ENCODE data around the gene IQCM. TPM values are rescaled to one million over a fixed set of nuclear protein-coding genes. Genes with fewer than 3 reads are reported as not detected.
"Not testable (repeated sequence)": the region's sequence is repeated elsewhere in the genome, so short reads cannot be mapped to it uniquely, and the experiment has no call there.

IQCM gene
- polyA plus RNA-seq, 3 donors: not detected

DNA sequence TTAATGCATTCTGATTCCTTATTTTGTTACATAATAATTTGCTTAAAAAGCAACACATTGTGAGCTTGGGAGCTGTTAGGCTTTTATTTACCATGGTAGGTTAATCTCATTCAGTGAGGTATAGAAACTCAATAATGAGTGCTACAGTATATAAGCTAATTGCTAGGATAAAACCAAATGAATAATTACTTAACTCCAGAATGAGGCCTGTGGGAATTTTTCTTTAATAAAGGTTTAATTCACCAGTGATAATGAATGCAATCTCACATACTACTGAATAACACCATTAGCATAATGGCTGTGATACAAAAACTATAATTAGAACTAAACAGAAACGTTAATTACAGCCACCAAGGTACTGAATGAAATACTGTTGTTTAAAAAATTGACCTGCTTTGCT is 326.3 kb downstream of the IQCM start:
- Histone ChIP-seq H4K20me1 (ENCODE audit: insufficient read depth, low read length) (no peaks in the 10 kb centered on the region), H3K27me3 (ENCODE audit: control insufficient read depth in 2 of 2, insufficient read depth in 2 of 2, low read length in 2 of 2) (no peaks in the 10 kb centered on the region), H3K36me3 (replicated peaks in 1 of 2; ENCODE audit: control insufficient read depth in 1 of 2, insufficient read depth in 2 of 2, low read length in 2 of 2) (no peaks in the 10 kb centered on the region), H3K27ac (ENCODE audit: low read depth in 1 of 2, low read length in 2 of 2) (no peak overlapping the region), H3K4me2 (replicated peaks; ENCODE audit: extremely low read depth, low read length, poor library complexity, severe bottlenecking) (no peak overlapping the region), H3K9ac (ENCODE audit: insufficient read depth, low read length, poor library complexity, severe bottlenecking) (no peak overlapping the region), H3K79me2 (ENCODE audit: insufficient read depth, low read length) (no peaks in the 10 kb centered on the region), H3K4me1 (ENCODE audit: control insufficient read depth in 1 of 2, insufficient read depth in 2 of 2, low read length in 2 of 2) (no peaks in the 10 kb centered on the region), H3K4me3 (replicated peaks in 1 of 3; ENCODE audit: low read depth in 2 of 3, low read length in 3 of 3) (no peak overlapping the region), H3K9me3 (replicated peaks in 1 of 2; ENCODE audit: control insufficient read depth in 1 of 2, insufficient read depth in 1 of 2, low read length in 2 of 2) (peaks cover 13% of the 10 kb centered on the region in 2 donors), H2AFZ (ENCODE audit: insufficient read depth, low read depth, low read length, poor library complexity, severe bottlenecking) (no peak overlapping the region)
- Mint-ChIP-seq H3K4me3 (no peak overlapping the region), H3K9me3 (peaks cover 0 to 8% (median 4%) of the 10 kb centered on the region in 7 donors), H3K27me3 (ENCODE audit: low read depth in 3 of 3) (peaks cover 0 to 2% (median 0%) of the 10 kb centered on the region in 3 donors), H3K4me1 (no peaks in the 10 kb centered on the region), H3K27ac (no peak overlapping the region), H3K36me3 (no peaks in the 10 kb centered on the region)
- no peak for DNase-seq
- WGBS (ENCODE audit: insufficient coverage): no CpG with 5 or more reads among the region's 1 CpG
- intact Hi-C loops (cut with micrococcal nuclease): no loop called here
- TF ChIP-seq, protein P1, sequence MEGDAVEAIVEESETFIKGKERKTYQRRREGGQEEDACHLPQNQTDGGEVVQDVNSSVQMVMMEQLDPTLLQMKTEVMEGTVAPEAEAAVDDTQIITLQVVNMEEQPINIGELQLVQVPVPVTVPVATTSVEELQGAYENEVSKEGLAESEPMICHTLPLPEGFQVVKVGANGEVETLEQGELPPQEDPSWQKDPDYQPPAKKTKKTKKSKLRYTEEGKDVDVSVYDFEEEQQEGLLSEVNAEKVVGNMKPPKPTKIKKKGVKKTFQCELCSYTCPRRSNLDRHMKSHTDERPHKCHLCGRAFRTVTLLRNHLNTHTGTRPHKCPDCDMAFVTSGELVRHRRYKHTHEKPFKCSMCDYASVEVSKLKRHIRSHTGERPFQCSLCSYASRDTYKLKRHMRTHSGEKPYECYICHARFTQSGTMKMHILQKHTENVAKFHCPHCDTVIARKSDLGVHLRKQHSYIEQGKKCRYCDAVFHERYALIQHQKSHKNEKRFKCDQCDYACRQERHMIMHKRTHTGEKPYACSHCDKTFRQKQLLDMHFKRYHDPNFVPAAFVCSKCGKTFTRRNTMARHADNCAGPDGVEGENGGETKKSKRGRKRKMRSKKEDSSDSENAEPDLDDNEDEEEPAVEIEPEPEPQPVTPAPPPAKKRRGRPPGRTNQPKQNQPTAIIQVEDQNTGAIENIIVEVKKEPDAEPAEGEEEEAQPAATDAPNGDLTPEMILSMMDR (IDR thresholded peaks at IDR 0.05): no peak

DNA sequence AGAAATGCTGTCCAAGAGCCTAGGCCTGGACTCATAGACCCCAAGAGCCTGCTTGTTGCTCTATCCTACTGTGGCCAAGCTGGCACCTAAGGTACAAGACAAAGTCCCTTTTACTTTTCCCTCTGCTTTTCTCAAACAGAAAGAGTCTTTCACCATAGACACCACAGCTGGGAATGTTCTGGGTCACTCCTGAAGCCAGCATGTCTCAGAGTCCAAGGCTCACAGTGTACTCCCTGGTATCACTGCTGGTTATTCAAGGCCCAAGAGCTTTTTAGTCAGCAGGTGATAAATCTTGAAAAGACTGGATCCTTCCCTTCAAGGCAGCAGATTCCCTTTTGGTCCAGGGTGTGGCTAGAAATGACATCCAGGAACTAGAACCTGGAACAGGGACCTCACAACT is 328.8 kb downstream of the IQCM start:
- no peak overlapping the region for H3K9ac ChIP-seq (ENCODE audit: insufficient read depth, low read length, poor library complexity, severe bottlenecking)
- H3K9me3 Mint-ChIP-seq: peaks cover 0 to 10% (median 4%) of the 10 kb centered on the region in 7 donors
- no peak for DNase-seq
- peaks cover 13% of the 10 kb centered on the region in 2 donors for H3K9me3 ChIP-seq (replicated peaks in 1 of 2; ENCODE audit: control insufficient read depth in 1 of 2, insufficient read depth in 1 of 2, low read length in 2 of 2)
- no peaks in the 10 kb centered on the region for H3K4me1 ChIP-seq (ENCODE audit: control insufficient read depth in 1 of 2, insufficient read depth in 2 of 2, low read length in 2 of 2)
- no peak overlapping the region for H3K4me3 ChIP-seq (replicated peaks in 1 of 3; ENCODE audit: low read depth in 2 of 3, low read length in 3 of 3)
- H3K27ac Mint-ChIP-seq: no peak overlapping the region
- no peaks in the 10 kb centered on the region for H3K4me1 Mint-ChIP-seq
- intact Hi-C loops (cut with micrococcal nuclease): no loop called here
- no peaks in the 10 kb centered on the region for H3K27me3 ChIP-seq (ENCODE audit: control insufficient read depth in 2 of 2, insufficient read depth in 2 of 2, low read length in 2 of 2)
- H3K36me3 Mint-ChIP-seq: no peaks in the 10 kb centered on the region
- no peaks in the 10 kb centered on the region for H3K36me3 ChIP-seq (replicated peaks in 1 of 2; ENCODE audit: control insufficient read depth in 1 of 2, insufficient read depth in 2 of 2, low read length in 2 of 2)
- H3K4me3 Mint-ChIP-seq: no peak overlapping the region
- no peak overlapping the region for H3K27ac ChIP-seq (ENCODE audit: low read depth in 1 of 2, low read length in 2 of 2)
- H3K79me2 ChIP-seq (ENCODE audit: insufficient read depth, low read length): no peaks in the 10 kb centered on the region
- H3K27me3 Mint-ChIP-seq (ENCODE audit: low read depth in 3 of 3): peaks cover 0 to 2% (median 0%) of the 10 kb centered on the region in 3 donors
- H2AFZ ChIP-seq (ENCODE audit: insufficient read depth, low read depth, low read length, poor library complexity, severe bottlenecking): no peak overlapping the region
- no peaks in the 10 kb centered on the region for H4K20me1 ChIP-seq (ENCODE audit: insufficient read depth, low read length)
- no peak overlapping the region for H3K4me2 ChIP-seq (replicated peaks; ENCODE audit: extremely low read depth, low read length, poor library complexity, severe bottlenecking)
- TF ChIP-seq, protein P1 (IDR thresholded peaks at IDR 0.05): no peak

DNA sequence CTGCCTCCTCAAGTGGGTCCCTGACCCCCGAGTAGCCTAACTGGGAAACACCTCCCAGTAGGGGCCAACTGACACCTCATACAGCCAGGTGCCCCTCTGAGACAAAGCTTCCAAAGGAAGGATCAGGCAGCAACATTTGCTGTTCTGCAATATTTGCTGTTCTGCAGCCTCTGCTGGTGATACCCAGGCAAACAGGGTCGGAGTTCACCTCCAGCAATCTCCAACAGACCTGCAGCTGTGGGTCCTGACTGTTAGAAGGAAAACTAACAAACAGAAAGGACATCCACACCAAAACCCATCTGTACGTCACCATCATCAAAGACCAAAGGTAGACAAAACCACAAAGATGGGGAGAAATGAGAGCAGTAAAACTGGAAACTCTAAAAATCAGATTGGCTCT is 347.0 kb downstream of the IQCM start:
- H3K9me3 ChIP-seq (replicated peaks in 1 of 2; ENCODE audit: control insufficient read depth in 1 of 2, insufficient read depth in 1 of 2, low read length in 2 of 2); intact Hi-C loops (cut with micrococcal nuclease); H3K27ac Mint-ChIP-seq; H3K4me2 ChIP-seq (replicated peaks; ENCODE audit: extremely low read depth, low read length, poor library complexity, severe bottlenecking); H3K9ac ChIP-seq (ENCODE audit: insufficient read depth, low read length, poor library complexity, severe bottlenecking); H3K36me3 Mint-ChIP-seq; H3K36me3 ChIP-seq (replicated peaks in 1 of 2; ENCODE audit: control insufficient read depth in 1 of 2, insufficient read depth in 2 of 2, low read length in 2 of 2); H2AFZ ChIP-seq (ENCODE audit: insufficient read depth, low read depth, low read length, poor library complexity, severe bottlenecking); H3K27ac ChIP-seq (ENCODE audit: low read depth in 1 of 2, low read length in 2 of 2); H3K4me1 Mint-ChIP-seq; H4K20me1 ChIP-seq (ENCODE audit: insufficient read depth, low read length); DNase-seq; H3K4me3 Mint-ChIP-seq; H3K27me3 ChIP-seq (ENCODE audit: control insufficient read depth in 2 of 2, insufficient read depth in 2 of 2, low read length in 2 of 2); H3K4me3 ChIP-seq (replicated peaks in 1 of 3; ENCODE audit: low read depth in 2 of 3, low read length in 3 of 3); H3K79me2 ChIP-seq (ENCODE audit: insufficient read depth, low read length); H3K27me3 Mint-ChIP-seq (ENCODE audit: low read depth in 3 of 3); H3K4me1 ChIP-seq (ENCODE audit: control insufficient read depth in 1 of 2, insufficient read depth in 2 of 2, low read length in 2 of 2): not testable (repeated sequence)
- H3K9me3 Mint-ChIP-seq: peaks cover 4 to 18% (median 6%) of the 10 kb centered on the region in 7 donors
- WGBS (ENCODE audit: insufficient coverage): no CpG with 5 or more reads among the region's 3 CpGs

Data from CD14-positive monocyte (primary cell).